ENCODE results near the gene D2HGDH.

GRCh38 chr2:241734208-241734466 is 293 bp upstream of the D2HGDH start:
- no peak; the same call in 1 of the 2 replicates for TF ChIP-seq CTCF (IDR thresholded peaks at IDR 0.05; ENCODE audit: low read length)
- TF ChIP-seq EZH2 (optimal IDR thresholded peaks at IDR 0.05; ENCODE audit: low read depth, low read length), result no peak
